Gastroesophageal sphincter (tissue), 4 donors: Measurements from ENCODE around the gene FKBP15. TPM values are rescaled to one million over a fixed set of nuclear protein-coding genes. Genes with fewer than 3 reads are reported as not detected.
"Not testable (repeated sequence)": the region's sequence is repeated elsewhere in the genome, so short reads cannot be mapped to it uniquely, and the experiment has no call there.

Source experiments
- ATAC-seq: fragments of 150-250 bp; one replicate; pipeline ENCODE4 v1.9.1; 2016; ENCODE audit warnings: mild to moderate bottlenecking, moderate library complexity
- H3K27ac ChIP-seq, 4 donors: fragments of 200-600 bp; sonication (generic) in 3 of 4; 1 replicate in 3 of 4; 2 replicates in 1 of 4; pipeline ENCODE4 v1.5.1; 2016 to 2019
- H3K27me3 ChIP-seq: fragments of 200-600 bp; sonication (generic); one replicate; pipeline ENCODE4 v1.5.1; 2019
- H3K36me3 ChIP-seq, 2 donors: fragments of 200-600 bp; sonication (generic); one replicate each; pipeline ENCODE4 v1.5.1; 2019; ENCODE audit warnings: control low read depth in 1 of 2
- H3K4me1 ChIP-seq, 3 donors: fragments of 200-600 bp; sonication (generic); 1 replicate in 2 of 3; 2 replicates in 1 of 3; pipeline ENCODE4 v1.5.1; 2016 to 2019; ENCODE audit warnings: control low read depth in 2 of 3
- H3K4me3 ChIP-seq, 2 donors: fragments of 200-600 bp; sonication (generic); one replicate each; pipeline ENCODE4 v1.5.1; 2019; ENCODE audit warnings: mild to moderate bottlenecking in 1 of 2, moderate library complexity in 1 of 2
- H3K9me3 ChIP-seq, 3 donors: fragments of 200-600 bp; sonication (generic); one replicate each; pipeline ENCODE4 v1.5.1; 2017 to 2019; ENCODE audit warnings: control low read depth in 2 of 3
- EP300 ChIP-seq: sonication (generic); formaldehyde crosslinking; IDR thresholded peaks from one replicate; pipeline ENCODE4 v1.6.1; 2017; ENCODE audit warnings: antibody characterized with exemption, mild to moderate bottlenecking
- POLR2A ChIP-seq, 2 donors: fragments of 450-650 bp; IDR thresholded peaks; one replicate each; pipeline ENCODE4 v1.6.1; 2017; ENCODE audit warnings: antibody characterized with exemption in 2 of 2, mild to moderate bottlenecking in 2 of 2, moderate library complexity in 1 of 2
- POLR2AphosphoS5 ChIP-seq: sonication (generic); formaldehyde crosslinking; IDR thresholded peaks from one replicate; pipeline ENCODE4 v1.6.1; 2017; ENCODE audit warnings: antibody characterized with exemption
- WGBS, 2 donors: methylation state at CpG; one replicate each; pipeline ENCODE4 v1.1.5; 2018; ENCODE audit warnings: low coverage in 1 of 2; 5-methylcytosine and 5-hydroxymethylcytosine counted together
- total RNA-seq, 4 donors: library from RNA; depleted of rRNA; stranded (reverse); fragments of >200 nt; gene quantifications; one replicate each; pipeline ENCODE4 v1.1.0, GENCODE V29; 2016
- TF ChIP-seq, protein P1 (sequence below), 4 experiments: fragments of 200-600 bp in 2 of 4; fragments of 450-650 bp in 2 of 4; sonication (generic) in 1 of 4; IDR thresholded peaks; one replicate each; pipeline ENCODE4 v1.5.1; 2017 to 2019; ENCODE audit warnings: antibody characterized with exemption in 4 of 4, mild to moderate bottlenecking in 2 of 4, moderate library complexity in 2 of 4

Gene FKBP15
- total RNA-seq, 4 donors from 2014 or later = 20.2 to 30.7 (median 22.7) TPM

- H3K36me3 ChIP-seq = peaks cover 0 to 22% of the 10 kb centered on the region in 2 donors
- 79% methylated on average over 6 of the region's 6 CpGs; no CpG with 5 or more reads in 1 of the 2 donors for WGBS, 2 donors
- TF ChIP-seq POLR2A (IDR thresholded peaks at IDR 0.05) = no peak
- TF ChIP-seq EP300 = no peak
- TF ChIP-seq POLR2AphosphoS5 = no peak
- TF ChIP-seq, protein P1, sequence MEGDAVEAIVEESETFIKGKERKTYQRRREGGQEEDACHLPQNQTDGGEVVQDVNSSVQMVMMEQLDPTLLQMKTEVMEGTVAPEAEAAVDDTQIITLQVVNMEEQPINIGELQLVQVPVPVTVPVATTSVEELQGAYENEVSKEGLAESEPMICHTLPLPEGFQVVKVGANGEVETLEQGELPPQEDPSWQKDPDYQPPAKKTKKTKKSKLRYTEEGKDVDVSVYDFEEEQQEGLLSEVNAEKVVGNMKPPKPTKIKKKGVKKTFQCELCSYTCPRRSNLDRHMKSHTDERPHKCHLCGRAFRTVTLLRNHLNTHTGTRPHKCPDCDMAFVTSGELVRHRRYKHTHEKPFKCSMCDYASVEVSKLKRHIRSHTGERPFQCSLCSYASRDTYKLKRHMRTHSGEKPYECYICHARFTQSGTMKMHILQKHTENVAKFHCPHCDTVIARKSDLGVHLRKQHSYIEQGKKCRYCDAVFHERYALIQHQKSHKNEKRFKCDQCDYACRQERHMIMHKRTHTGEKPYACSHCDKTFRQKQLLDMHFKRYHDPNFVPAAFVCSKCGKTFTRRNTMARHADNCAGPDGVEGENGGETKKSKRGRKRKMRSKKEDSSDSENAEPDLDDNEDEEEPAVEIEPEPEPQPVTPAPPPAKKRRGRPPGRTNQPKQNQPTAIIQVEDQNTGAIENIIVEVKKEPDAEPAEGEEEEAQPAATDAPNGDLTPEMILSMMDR (IDR thresholded peaks at IDR 0.05) = no peak
- ATAC-seq = no peak
- no peaks in the 10 kb centered on the region for H3K9me3 ChIP-seq
- no peaks in the 10 kb centered on the region for H3K27me3 ChIP-seq
- H3K4me1 ChIP-seq = peaks cover 0 to 60% (median 6%) of the 10 kb centered on the region in 3 donors
- H3K27ac ChIP-seq = peak overlapping the region in 2 of 4 donors; percentile 14 to 41
- H3K4me3 ChIP-seq = no peak overlapping the region
These were observed 67.5 kb downstream of the FKBP15 start for GRCh38 chr9:113153599-113153998.

GRCh38 chr9:113152699-113153098 lies 68.4 kb downstream of the FKBP15 start:
- peak overlapping the region in 1 of 2 donors; percentile 76 for H3K4me3 ChIP-seq
- no peaks in the 10 kb centered on the region for H3K9me3 ChIP-seq
- TF ChIP-seq POLR2AphosphoS5 (no peak), POLR2A (IDR thresholded peaks at IDR 0.05) (no peak), EP300 (no peak)
- TF ChIP-seq, protein P1 (IDR thresholded peaks at IDR 0.05) = no peak
- ATAC-seq = no peak
- WGBS, 2 donors = 82 to 91% methylated on average over 2 to 3 of the region's 3 CpGs
- peaks cover 0 to 60% (median 6%) of the 10 kb centered on the region in 3 donors for H3K4me1 ChIP-seq
- H3K27me3 ChIP-seq = no peaks in the 10 kb centered on the region
- H3K27ac ChIP-seq = peak overlapping the region in 3 of 4 donors; percentile 59 to 88 (median 76)
- peaks cover 0 to 13% of the 10 kb centered on the region in 2 donors for H3K36me3 ChIP-seq

DNA sequence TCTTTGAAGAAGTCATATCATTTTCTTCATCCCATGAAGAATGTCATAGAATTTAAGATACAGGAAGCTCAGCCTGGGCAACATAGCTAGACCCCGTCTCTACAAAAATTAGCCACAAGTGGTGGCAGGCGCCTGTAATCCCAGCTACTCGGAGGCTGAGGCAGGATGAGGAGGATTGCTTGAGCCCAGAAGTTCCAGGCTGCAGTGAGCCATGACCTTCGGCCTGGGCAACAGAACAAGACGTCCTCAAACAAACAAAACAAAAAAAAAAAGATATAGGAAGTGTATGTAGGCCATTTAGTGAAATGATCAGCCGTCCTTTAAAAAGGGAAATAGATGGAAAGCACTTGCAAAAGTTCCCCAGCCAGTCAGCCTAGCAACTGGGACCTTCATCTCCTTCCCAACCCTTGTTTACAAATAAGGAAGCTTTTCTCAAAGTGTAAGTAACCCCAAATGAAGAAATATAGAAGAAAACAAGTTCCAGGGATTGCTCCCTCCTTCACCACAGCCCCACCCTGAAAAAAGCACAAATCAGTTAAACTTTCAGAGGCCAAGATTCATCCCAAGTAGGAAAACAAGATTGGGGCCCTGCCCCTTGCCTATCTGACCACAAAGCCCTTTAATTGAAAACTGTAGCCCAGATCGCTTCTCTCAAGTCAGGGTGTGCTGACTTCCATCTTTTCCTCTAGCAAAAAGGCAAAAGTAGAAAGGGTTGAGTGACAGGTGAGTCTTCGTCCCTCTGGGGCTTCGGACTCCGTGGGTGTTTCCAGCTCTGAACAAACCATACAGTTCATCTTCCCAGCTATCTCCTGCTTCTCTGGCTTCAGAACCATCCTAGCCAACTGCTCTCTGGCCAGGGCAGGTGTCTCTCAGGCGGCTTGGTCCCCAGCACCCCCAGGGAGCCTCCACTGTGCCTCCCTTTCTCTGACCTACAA lies 69.1 kb downstream of the FKBP15 start:
- Histone ChIP-seq H3K9me3 (no peaks in the 10 kb centered on the region), H3K36me3 (peaks cover 0 to 6% of the 10 kb centered on the region in 2 donors), H3K4me1 (peaks cover 0 to 60% (median 6%) of the 10 kb centered on the region in 3 donors), H3K27me3 (no peaks in the 10 kb centered on the region), H3K4me3 (peak overlapping the region; percentile 76 to 80), H3K27ac (peak overlapping the region; percentile 13 to 88 (median 80))
- ATAC-seq = no peak
- TF ChIP-seq EP300 = no peak
- WGBS, 2 donors = 59 to 65% methylated on average over 8 to 9 of the region's 11 CpGs

GRCh38 chr9:113150670-113151611 lies 70.1 kb downstream of the FKBP15 start, which contains the start of gene SLC31A2:
Gene SLC31A2, plus strand, starts transcription at chr9:113151007. Its CDS starts 68 bp downstream, at chr9:113151075.
- no peaks in the 10 kb centered on the region for H3K36me3 ChIP-seq
- TF ChIP-seq POLR2AphosphoS5 = peak; percentile 52
- peak; percentile 63 to 78 for TF ChIP-seq POLR2A (IDR thresholded peaks at IDR 0.05)
- TF ChIP-seq EP300 = no peak
- TF ChIP-seq, protein P1 (IDR thresholded peaks at IDR 0.05) = peak in 3 of 4 experiments; percentile 24 to 58 (median 29)
- peak within 1 kb of the TSS; percentile 76 to 80 for H3K4me3 ChIP-seq
- WGBS, 2 donors = 0% methylated on average over 2 to 28 of the region's 87 CpGs
- ATAC-seq = peak; percentile 94
- H3K27ac ChIP-seq = peak within 1 kb of the TSS; percentile 13 to 88 (median 80)
- peaks cover 3% of the 10 kb centered on the region for H3K27me3 ChIP-seq
- no peaks in the 10 kb centered on the region for H3K9me3 ChIP-seq
- peaks cover 0 to 55% (median 6%) of the 10 kb centered on the region in 3 donors for H3K4me1 ChIP-seq

DNA sequence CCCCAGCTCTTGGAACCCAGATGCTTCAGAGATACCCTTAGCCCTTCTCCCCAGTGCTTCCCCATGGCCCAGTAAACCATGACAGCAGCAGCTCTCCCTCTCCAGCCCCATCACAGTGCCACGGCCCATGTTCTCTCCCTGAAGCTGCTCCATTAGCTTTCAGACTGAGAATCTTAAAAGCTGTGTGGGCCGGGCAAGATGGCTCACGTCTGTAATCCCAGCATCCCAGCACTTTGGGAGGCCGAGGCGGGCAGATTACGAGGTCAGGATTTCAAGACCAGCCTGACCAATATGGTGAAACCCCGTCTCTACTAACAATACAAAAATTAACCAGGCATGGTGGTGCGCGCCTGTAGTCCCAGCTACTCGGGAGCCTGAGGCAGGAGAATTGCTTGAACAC lies 71.5 kb downstream of the FKBP15 start:
- WGBS, 2 donors = 83 to 100% methylated on average over 2 to 3 of the region's 10 CpGs
- H3K27me3 ChIP-seq, ATAC-seq, H3K4me3 ChIP-seq, H3K27ac ChIP-seq, H3K36me3 ChIP-seq, H3K9me3 ChIP-seq: not testable (repeated sequence)
- peaks cover 0 to 42% (median 6%) of the 10 kb centered on the region in 3 donors for H3K4me1 ChIP-seq
